Measurements from ENCODE around the gene RNPEPL1.

RNPEPL1 gene

GRCh38 chr2:240581811-240582210 is 13.5 kb downstream of the RNPEPL1 start:
- TF ChIP-seq ZBTB7A (tag by site-specific recombination; IDR thresholded peaks at IDR 0.05; ENCODE audit: low read depth) (no peak), ZNF76 (tag by site-specific recombination; IDR thresholded peaks at IDR 0.05; ENCODE audit: borderline replicate concordance, low read depth) (no peak), ZBTB44 (tag by site-specific recombination; IDR thresholded peaks at IDR 0.05) (no peak), BCL11B (tag by site-specific recombination; IDR thresholded peaks at IDR 0.05; ENCODE audit: low read depth) (no peak), HOXC10 (CRISPR knock-in tag; IDR thresholded peaks at IDR 0.05) (no peak), ZNF26 (tag by site-specific recombination; IDR thresholded peaks at IDR 0.05) (no peak), SP3 (tag by site-specific recombination; IDR thresholded peaks at IDR 0.05) (no peak), ZNF624 (tag by site-specific recombination; IDR thresholded peaks at IDR 0.05) (no peak), ZBTB8A (tag by site-specific recombination; IDR thresholded peaks at IDR 0.05) (no peak), ZNF175 (tag by site-specific recombination; IDR thresholded peaks at IDR 0.05) (no peak), INSM2 (tag by site-specific recombination; IDR thresholded peaks at IDR 0.05) (no peak), AEBP2 (tag by site-specific recombination; IDR thresholded peaks at IDR 0.05; ENCODE audit: borderline replicate concordance) (no peak), ZNF530 (tag by site-specific recombination; IDR thresholded peaks at IDR 0.05; ENCODE audit: low read depth) (no peak), REPIN1 (tag by site-specific recombination; IDR thresholded peaks at IDR 0.05; ENCODE audit: low read depth) (no peak), ATF2 (tag by site-specific recombination; IDR thresholded peaks at IDR 0.05; ENCODE audit: low read depth) (no peak), GLIS2 (tag by site-specific recombination; IDR thresholded peaks at IDR 0.05) (no peak), TRIM28 (IDR thresholded peaks at IDR 0.05; ENCODE audit: borderline replicate concordance, low read length) (no peak)
- Histone ChIP-seq H3K36me3 (ENCODE audit: control insufficient read depth in 2 of 2, insufficient read depth in 1 of 2, low read length in 2 of 2) (peaks cover 0 to 36% of the 10 kb centered on the region in 2 experiments; a peak in 1 of 3 replicates), H3K4me3 (ENCODE audit: low read depth, low read length) (no peak overlapping the region), H3K4me1 (ENCODE audit: control insufficient read depth, insufficient read depth, low read length) (peaks cover 14% of the 10 kb centered on the region), H3K9me3 (ENCODE audit: control insufficient read depth, insufficient read depth, low read depth, low read length) (no peaks in the 10 kb centered on the region), H3K27ac (ENCODE audit: extremely low read depth, low read depth, low read length) (no peak overlapping the region)
- POLR2A ChIA-PET, result interaction anchor here (0.6 to 2.8 kb wide), 2 partner anchors 16 to 1424 kb away, joined by 4 to 15 read pairs; no protein-coding TSS in a partner anchor
- CTCF ChIA-PET, result interaction anchor here (0.6 to 3.9 kb wide), 4 partner anchors 16 to 135 kb away, joined by 3 to 33 read pairs (median 4); no protein-coding TSS in a partner anchor

GRCh38 chr2:240582781-240583180 is 14.5 kb downstream of the RNPEPL1 start:
- H3K4me1 ChIP-seq (ENCODE audit: control insufficient read depth, insufficient read depth, low read length), result peaks cover 19% of the 10 kb centered on the region
- CTCF ChIA-PET, result interaction anchor here (0.7 kb wide), 1 partner anchor 22 kb away, joined by 4 read pairs; no protein-coding TSS in a partner anchor
- POLR2A ChIA-PET, result no interaction called here
- TF ChIP-seq ZBTB20 (tag by site-specific recombination; IDR thresholded peaks at IDR 0.05) (no peak), ZNF658 (tag by site-specific recombination; IDR thresholded peaks at IDR 0.05) (no peak), PRDM2 (tag by site-specific recombination; IDR thresholded peaks at IDR 0.05; ENCODE audit: borderline replicate concordance) (no peak), SCRT2 (tag by site-specific recombination; IDR thresholded peaks at IDR 0.05) (no peak), ZNF221 (tag by site-specific recombination; IDR thresholded peaks at IDR 0.05; ENCODE audit: borderline replicate concordance) (no peak)

More at GRCh38 chr2:240582781-240583180, 14.5 kb downstream of the RNPEPL1 start:
- Histone ChIP-seq H3K36me3 (ENCODE audit: control insufficient read depth in 2 of 2, insufficient read depth in 1 of 2, low read length in 2 of 2) (peaks cover 0 to 27% of the 10 kb centered on the region in 2 experiments; a peak in 1 of 3 replicates), H3K9me3 (ENCODE audit: control insufficient read depth, insufficient read depth, low read depth, low read length) (no peaks in the 10 kb centered on the region), H3K27ac (ENCODE audit: extremely low read depth, low read depth, low read length) (no peak overlapping the region), H3K4me3 (ENCODE audit: low read depth, low read length) (no peak overlapping the region)
